Activated CD4-positive, alpha-beta T cell treated with anti-CD3 and anti-CD28 coated beads, Interleukin-2, amount 50 U/mL, for 24 hours (primary cell): ENCODE measurements around the gene PJA2.
"Not testable (repeated sequence)": the region's sequence is repeated elsewhere in the genome, so short reads cannot be mapped to it uniquely, and the experiment has no call there.

Experiments used
- DNase-seq, 2 donors: peaks; one replicate each; pipeline ENCODE4 v3.0.0-alpha.2; 2020; ENCODE audit warnings: low read depth in 1 of 2, low spot score in 1 of 2

Gene PJA2, protein sequence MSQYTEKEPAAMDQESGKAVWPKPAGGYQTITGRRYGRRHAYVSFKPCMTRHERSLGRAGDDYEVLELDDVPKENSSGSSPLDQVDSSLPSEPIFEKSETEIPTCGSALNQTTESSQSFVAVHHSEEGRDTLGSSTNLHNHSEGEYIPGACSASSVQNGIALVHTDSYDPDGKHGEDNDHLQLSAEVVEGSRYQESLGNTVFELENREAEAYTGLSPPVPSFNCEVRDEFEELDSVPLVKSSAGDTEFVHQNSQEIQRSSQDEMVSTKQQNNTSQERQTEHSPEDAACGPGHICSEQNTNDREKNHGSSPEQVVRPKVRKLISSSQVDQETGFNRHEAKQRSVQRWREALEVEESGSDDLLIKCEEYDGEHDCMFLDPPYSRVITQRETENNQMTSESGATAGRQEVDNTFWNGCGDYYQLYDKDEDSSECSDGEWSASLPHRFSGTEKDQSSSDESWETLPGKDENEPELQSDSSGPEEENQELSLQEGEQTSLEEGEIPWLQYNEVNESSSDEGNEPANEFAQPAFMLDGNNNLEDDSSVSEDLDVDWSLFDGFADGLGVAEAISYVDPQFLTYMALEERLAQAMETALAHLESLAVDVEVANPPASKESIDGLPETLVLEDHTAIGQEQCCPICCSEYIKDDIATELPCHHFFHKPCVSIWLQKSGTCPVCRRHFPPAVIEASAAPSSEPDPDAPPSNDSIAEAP

DNA sequence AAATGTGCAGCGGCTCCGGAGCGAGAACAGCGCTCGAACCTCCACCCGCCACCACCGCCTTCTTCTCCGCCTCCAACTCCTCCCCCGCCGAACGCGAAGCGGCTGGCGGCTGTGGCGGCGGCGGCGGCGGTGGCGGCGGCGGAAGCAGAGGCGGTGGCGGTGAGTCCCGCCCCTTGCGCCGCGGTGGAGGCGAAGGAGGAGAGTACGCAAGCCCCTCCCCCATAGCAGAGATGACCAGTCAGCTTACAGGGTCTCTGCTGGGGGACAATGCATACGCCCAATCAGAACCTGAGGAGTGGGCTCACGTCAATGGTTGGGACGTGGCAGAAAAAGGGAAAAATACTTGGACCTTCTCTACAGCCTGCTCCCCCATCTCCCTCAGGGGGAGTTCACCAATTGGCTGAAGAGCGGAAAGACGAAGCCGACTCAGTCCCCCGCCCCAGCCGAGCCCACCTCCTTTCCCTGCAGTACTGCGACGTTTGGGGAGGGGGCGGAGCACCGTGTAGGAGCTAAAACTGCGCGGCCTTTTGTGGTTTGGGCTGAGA is at the start of gene PJA2:
Gene PJA2, minus strand, starts transcription at position 131 of the 545 bp plus-strand sequence. CDS start 26,541 bp downstream, outside the sequence.
- peak; percentile 84 to 95 for DNase-seq

DNA sequence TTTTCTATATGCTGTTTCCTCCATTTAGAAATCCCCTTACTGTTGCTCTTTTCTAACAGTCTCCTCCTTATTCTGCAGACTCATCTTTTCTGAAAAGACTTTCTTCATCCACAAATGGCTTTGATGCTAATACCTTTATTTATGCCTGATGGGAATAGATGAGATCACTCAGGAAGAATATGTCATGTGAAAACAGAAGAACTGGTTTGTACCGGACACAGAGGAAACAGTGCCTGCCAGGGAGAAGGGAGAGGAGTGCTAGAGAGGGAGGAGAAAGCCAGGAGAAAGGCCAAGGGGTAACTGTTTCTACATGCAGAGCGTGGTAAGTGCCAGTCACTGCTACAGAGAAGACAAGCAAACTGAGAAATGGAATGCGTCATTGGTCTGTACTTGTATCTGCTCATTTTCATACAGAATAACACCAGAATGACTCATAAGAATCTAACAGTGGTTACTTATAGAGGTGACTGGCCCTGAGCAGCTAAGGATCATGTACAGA is 45.9 kb upstream of the PJA2 start:
- peak in 1 of 2 donors; percentile 5 for DNase-seq

DNA sequence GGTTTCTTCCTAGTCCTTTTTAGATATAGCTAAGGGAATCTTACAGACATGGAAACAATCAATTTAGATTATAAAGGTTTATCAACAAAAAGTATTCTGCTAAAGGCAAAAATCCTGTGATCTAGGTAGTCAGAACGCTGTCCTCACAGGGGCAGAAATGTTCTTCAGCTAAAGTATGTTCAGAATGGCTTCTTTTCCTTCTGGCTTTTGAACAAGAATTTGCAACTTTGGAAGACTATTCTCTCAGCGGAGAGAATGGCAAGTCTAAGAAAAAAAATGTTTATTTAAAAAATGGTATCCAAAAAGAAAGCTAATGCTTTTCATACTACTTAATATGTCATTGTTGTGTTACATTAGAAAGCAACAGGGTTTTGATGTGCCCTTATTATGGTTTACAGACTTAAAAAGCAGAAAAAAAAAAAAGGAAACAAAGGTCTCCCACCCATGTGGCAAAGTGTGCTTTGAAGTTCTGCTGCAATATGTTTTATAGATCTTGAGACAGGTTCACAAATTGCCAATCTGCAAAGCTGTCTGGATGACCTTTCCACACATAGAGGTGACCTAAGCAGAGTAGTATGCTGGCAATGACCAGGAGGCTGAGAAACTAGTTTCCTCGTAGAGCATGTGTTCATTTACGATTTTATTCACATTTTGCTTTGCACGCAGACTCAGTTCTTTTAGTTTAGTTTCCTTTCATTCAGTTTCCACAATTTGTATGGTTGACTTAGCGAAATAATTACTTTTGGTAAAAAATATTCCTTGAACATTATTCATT is 45.1 kb upstream of the PJA2 start:
- no peak for DNase-seq

DNA sequence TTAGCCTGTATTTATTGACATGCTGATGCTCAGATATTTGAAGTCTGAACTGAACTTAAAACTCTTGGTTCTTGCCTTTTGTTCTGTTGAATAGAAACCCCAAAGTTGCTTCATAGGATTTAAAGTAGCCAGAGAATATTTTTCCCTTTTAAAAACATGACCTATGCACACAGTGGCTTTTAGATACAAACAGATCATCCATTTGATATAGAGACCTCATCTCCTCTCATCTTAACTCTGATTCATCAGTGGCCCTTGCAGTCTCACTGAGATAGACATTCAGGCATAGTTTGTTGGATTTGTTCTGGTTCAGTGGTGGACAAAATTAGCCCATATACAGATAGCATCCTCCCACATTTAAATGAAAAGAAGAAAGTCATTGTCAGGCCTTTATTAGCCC is 43.5 kb upstream of the PJA2 start:
- DNase-seq = no peak

DNA sequence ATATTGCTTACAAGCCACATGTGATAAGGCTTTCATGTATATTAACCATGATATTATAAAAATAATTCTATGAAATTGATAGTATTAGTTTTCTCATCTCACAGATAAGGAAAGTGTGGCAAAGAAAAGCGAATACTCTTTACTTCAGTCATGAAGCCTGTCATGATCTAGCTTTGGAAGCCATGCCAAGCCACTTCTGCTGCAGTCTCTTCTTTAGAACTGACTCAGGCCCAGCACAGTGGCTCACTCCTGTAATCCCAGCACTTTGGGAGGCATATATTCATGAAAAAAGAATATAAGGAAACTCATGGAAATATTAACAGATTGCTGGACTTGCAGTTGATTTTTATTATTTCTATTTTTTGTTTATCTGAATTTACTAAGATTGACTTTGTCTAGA is 42.9 kb upstream of the PJA2 start:
- DNase-seq = no peak

DNA sequence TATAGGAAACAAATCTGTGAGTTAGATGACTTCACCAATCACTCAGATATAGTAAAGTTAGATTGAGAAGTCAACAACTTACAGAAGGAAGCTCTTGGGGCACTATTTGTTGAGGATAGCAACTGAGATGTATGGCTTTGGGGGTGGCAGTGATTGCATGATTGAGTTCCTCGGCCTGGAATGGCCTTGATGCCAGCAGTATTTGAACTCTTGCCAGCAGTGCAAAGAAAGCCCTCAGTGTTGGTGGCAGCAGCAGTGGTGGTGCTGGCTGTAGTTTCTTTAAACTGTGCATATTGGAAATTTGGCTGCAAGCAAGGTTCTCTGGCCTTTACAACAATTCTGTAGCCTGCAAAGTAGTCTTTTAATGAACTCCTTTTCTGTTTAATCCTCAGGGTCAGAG is 41.4 kb upstream of the PJA2 start:
- no peak for DNase-seq

DNA sequence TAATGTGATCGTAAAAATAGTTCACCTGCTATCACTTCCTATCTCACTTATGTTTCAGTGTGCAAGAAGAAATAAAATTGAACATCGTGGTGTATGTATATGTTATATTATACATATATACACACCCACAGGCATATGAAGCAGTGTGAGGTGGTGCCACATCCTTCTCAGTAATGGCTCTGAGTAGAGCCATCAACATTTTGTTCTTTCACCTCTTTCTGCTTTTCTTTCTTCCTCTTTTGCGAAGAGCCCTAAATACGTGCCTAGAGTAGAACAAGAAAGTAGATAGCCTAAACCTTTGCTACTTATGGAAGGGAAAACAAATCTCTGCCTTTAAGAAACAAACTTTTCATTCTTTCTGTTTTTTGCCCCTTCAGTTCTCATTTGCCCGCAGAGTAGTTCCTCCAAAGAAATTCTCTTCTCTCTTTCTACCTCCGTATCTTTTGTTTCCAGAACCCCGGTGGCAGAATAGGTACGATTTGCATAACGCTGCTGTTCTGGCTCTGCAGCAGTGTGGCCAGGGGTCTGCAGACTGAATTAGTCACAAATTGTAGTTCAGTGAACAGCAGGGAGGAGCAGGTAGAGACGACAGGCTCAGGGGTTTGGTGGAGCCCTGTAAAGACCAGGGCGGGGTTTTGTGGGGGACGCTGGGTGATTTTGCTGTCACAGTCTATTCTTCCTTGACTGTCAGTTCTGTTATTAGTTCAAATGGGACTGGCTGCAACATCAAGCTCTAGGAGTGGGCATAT is 40.5 kb upstream of the PJA2 start:
- no peak for DNase-seq

DNA sequence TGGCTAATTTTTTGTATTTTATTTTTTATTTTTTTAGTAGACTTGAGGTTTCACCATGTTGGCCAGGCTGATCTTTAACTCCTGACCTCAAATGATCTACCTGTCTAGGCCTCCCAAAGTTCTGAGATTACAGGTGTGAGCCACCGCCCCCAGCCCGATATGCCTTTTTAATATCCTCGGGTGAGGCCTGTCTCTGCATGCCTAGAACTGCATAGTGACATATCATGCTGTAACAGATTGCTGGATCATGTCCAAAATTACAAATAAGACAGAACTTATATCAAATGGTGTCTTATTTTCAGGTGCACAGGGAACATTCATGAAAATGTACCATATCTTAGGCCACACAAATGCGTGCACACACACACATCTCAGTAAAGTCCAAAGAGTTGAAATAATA is 39.1 kb upstream of the PJA2 start:
- no peak for DNase-seq

DNA sequence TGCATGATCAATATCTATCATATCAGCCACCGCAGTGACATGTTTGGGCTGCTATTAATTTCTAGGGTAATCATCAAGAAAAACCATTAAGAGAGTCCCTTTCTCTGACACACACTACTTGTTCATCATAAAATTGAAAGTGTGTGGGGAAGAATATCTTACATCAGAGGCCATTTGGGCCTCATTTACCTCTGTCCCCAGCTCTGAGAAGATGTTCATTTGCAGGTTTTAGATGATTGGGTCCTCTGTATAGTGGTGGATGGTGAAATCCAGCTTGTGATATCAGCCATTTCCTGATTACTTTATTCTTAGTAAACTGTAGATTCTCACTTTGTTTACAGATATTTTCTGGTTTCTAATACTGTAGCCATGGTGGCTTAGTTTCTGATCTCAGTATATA is 29.8 kb upstream of the PJA2 start:
- no peak for DNase-seq

DNA sequence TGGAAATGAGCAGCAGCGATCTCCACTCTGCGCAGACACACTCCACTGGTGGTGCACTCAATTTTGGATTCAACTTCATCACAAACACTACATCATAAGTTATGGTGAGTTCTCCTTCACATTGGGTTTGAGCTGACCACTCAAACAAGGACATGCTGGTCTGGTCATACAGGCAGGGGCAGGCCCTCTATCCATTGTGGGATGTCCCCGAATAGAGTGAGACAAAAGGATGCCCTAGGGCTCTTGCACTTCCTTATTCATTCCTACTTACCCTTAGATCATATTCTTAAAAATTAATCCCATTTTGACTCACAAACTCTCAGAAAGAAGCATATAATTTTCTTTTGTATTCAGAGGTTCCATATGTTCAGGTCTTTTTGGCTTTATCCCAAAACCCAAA is 16.3 kb upstream of the PJA2 start:
- no peak for DNase-seq

DNA sequence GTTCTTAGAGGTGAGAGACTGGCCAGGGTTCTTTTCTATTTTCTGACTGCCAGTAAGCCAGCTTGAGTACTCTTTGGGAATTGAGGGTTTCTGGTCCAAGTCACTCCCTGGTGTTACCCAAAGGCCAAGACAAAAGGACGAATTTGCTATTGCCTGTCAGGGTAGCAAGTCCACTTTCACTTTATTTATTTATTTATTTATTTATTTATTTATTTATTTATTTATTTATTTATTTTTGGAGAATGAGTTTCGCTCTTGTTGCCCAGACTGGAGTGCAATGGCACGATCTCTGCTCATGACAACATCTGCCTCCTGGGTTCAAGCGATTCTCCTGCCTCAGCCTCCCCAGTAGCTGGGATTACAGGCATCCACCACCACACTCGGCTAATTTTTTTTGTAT is 15.7 kb upstream of the PJA2 start:
- not testable (repeated sequence) for DNase-seq

DNA sequence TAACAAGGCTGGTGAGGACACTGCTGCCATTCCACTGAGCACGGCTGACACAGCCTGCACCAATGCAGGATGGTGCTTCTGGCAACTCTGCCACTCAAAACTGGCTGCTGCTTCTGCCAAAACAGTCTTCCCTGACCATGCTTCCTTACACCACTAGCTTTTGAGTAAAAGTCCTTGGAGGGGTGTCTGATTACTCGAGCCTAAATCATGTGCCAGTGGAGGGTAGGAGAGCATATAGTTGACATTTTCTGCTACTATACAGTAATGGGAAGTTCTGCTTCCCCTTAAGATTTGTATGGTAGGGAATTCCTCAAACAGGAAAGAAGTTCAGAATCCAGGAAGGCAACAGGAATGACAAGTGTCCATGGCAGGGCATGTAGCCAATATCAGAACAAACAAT is 12.2 kb upstream of the PJA2 start:
- DNase-seq = no peak

DNA sequence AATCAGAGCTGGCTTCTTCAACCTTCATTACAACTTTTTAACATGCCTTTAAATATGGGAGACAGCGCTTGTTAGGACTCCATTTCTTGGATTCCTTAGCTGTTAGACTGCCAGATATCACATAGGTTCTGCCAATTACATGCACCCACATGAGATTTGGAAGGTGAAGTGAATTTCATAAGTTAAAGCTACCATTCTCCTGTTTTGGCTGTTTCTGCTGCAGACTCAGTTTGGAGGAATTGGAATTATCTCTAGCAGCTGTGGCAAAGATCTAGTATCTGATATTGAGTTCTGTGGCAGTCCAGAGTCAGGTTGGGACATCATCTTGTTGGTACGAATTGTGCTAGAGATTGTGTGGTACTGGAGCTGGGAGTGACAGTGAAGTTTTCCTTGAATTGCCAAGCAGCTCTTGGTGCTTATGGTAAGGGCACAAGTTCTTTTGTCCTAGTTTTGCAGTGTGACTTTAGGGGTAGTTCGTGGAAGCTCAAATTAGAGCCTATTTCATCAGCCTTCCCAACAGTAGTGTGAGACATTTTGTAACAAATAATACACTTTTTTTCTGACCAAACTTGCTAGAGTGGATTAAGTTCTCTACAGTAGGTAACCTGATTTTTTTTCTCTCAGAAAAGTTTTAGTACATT is 9.1 kb upstream of the PJA2 start:
- DNase-seq = no peak

DNA sequence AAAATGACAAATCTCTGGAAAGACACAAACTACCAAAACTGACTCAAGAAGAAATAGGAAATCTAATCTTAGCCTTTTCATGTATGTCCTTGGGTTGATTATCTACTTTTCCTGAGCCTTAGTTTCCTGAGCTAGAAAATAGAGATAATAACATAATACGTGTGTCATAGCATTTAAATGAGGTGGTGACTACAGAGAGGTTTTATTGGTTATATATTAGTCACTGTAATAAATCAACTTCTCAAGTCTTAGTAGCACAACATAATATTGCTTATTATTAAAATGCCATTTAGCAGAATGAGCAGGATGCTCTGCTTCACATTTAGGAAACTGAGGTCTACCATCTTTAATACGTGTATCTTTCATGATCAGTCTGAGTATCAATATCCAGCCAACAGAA is 7.1 kb upstream of the PJA2 start:
- DNase-seq = no peak

DNA sequence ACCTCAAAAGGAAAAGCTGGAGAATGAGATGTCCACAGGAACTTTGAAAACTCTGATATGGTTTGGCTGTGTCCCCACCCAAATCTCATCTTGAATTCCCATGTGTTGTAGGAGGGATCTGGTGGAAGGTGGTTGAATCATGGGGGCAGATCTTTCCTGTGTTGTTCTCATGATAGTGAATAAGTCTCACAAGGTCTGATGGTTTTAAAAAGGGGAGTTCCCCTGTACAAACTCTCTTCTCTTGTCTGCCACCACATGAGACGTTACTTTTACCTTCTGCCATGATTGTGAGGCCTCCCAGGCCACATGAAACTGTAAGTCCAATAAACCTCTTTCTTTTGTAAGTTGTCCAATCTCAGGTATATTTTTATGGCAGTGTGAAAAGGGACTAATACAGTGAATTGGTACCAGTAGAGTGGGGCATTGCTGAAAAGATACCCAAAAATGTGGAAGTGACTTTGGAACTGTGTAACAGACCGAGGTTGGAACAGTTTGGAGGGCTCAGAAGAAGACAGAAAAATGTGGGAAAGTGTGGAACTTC is 4.2 kb upstream of the PJA2 start:
- not testable (repeated sequence) for DNase-seq

DNA sequence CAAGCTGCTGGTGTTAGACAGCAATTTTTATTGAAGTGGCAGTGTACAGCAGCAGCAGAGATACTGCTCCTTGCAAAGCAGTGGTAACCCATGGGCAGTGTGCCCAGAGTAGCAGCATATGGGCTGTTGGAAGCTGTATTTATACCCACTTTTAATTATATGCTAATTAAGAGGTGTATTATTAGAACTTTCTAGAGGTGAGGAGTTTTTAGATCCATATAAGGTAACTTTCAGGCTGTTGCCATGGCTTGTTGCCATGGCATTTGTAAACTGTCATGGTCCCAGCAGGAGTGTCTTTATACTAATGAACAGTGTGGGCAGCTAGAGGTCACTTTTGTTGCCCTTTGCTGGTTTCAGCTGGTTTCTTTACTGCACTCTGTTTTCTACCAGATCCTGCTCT is 3.7 kb upstream of the PJA2 start:
- DNase-seq = no peak

DNA sequence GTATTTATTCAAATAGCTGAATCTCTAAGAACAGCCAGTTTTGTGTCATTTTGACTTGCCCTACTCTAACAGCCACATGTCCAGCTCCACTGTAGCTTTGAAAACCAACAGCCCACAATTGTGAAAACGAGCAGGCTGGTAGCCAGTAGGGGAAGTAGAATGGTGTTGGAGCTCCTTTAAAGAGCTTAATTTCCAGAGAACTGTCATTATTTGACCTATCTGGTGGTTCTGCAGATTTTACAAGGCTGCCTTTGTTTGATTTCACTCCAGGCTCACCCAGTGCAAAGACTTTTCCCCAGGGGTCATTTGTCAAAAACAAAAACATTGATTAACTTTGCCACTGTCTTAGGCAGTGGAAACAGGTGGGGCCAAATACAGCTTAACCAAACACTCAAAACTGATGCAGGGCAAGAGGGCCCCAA is 3.2 kb upstream of the PJA2 start:
- DNase-seq = no peak

DNA sequence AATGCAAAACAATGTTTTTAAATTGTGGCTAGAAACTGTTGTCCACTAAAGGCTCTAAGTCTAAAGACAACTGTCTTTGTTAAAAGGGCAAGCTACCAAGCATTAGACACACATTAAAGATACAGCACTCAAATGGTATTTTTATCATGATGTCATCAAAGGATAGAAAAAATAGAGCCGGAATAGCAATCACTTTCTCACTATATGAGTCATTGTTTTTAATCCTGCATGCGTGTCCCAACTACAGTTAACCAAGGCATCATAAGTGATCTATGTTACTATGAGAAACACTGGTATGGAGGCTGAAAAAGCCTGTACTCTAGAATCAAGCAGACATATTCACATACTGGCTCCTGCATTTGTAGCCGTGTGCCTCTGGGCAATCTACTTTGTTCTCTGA is 1.9 kb upstream of the PJA2 start:
- no peak for DNase-seq

DNA sequence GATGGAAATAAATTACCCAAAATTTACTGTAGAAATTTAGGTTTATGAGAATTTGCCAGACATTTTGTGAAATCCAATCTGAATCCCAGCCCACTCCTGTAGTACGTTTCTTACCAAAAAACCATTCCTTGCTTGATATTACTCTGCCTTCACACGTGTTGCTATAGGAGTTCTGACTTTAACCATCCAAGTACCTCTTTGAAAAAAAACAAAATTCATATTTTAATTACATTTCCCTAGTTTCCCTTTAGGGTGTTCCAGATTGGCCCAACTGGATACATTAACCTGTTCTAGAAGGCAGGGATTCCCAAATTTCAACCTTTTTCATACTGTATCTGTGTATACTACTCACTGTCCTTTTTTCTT is 1.4 kb upstream of the PJA2 start:
- no peak for DNase-seq
